BLaER1 treated with 17β-estradiol and CSF1 and Interleukin-3, amounts not matched to agents 10 nM and 100 nM (cell line): Measurements from ENCODE around the gene COL4A4.
"Not testable (repeated sequence)": the region's sequence is repeated elsewhere in the genome, so short reads cannot be mapped to it uniquely, and the experiment has no call there.

Source experiments
- H3K27ac ChIP-seq, 11 experiments: shearing (Covaris generic); formaldehyde crosslinking; 2 replicates each; pipeline ENCODE4 v1.8.1; 2022
- H3K27me3 ChIP-seq, 11 experiments: shearing (Covaris generic); formaldehyde crosslinking; 2 replicates each; pipeline ENCODE4 v1.8.1; 2022
- H3K36me3 ChIP-seq, 11 experiments: shearing (Covaris generic); formaldehyde crosslinking; 2 replicates each; pipeline ENCODE4 v1.8.1; 2022
- H3K4me1 ChIP-seq, 10 experiments: shearing (Covaris generic); formaldehyde crosslinking; 2 replicates each; pipeline ENCODE4 v1.8.1; 2022
- H3K4me2 ChIP-seq, 11 experiments: shearing (Covaris generic); formaldehyde crosslinking; 2 replicates each; pipeline ENCODE4 v1.8.1; 2022
- H3K4me3 ChIP-seq, 10 experiments: shearing (Covaris generic); formaldehyde crosslinking; 2 replicates each; pipeline ENCODE4 v1.8.1; 2022
- H3K9ac ChIP-seq, 11 experiments: shearing (Covaris generic); formaldehyde crosslinking; 2 replicates each; pipeline ENCODE4 v1.8.1; 2022
- H3K9me3 ChIP-seq, 11 experiments: shearing (Covaris generic); formaldehyde crosslinking; replicated peaks in 1 of 11; 2 replicates each; pipeline ENCODE4 v1.8.1; 2022
- H4K20me1 ChIP-seq, 11 experiments: shearing (Covaris generic); formaldehyde crosslinking; 2 replicates each; pipeline ENCODE4 v1.8.1; 2022
- Cebpa-rat ChIP-seq, 11 experiments: shearing (Covaris generic); IDR thresholded peaks; 2 replicates each; pipeline ENCODE4 v1.8.1; 2022

Gene COL4A4

GRCh38 chr2:227191367-227191766 is 27.4 kb upstream of the COL4A4 start:
- TF ChIP-seq Cebpa-rat (IDR thresholded peaks at IDR 0.05), result no peak
- Histone ChIP-seq H3K4me2 (no peak overlapping the region), H3K36me3 (no peaks in the 10 kb centered on the region), H4K20me1 (no peaks in the 10 kb centered on the region), H3K4me1 (peaks cover 29 to 37% (median 34%) of the 10 kb centered on the region in 10 experiments), H3K4me3 (no peak overlapping the region), H3K27me3 (no peaks in the 10 kb centered on the region), H3K9me3 (no peaks in the 10 kb centered on the region), H3K9ac (no peak overlapping the region), H3K27ac (no peak overlapping the region)

GRCh38 chr2:227188292-227188691 is 24.3 kb upstream of the COL4A4 start:
- H3K27me3 ChIP-seq, result no peaks in the 10 kb centered on the region
- peak overlapping the region; percentile 61 to 89 (median 70) for H3K4me2 ChIP-seq
- no peaks in the 10 kb centered on the region for H3K36me3 ChIP-seq
- TF ChIP-seq Cebpa-rat (IDR thresholded peaks at IDR 0.05), result no peak
- no peaks in the 10 kb centered on the region for H3K9me3 ChIP-seq
- H3K27ac ChIP-seq, result peak overlapping the region in 10 of 11 experiments; percentile 40 to 69 (median 62); a peak in 17 of 22 replicates
- peak overlapping the region in 4 of 10 experiments; percentile 14 to 26 (median 20); a peak in 6 of 20 replicates for H3K4me3 ChIP-seq
- H4K20me1 ChIP-seq, result no peaks in the 10 kb centered on the region
- H3K4me1 ChIP-seq, result peaks cover 30 to 50% (median 40%) of the 10 kb centered on the region in 10 experiments
- peak overlapping the region in 3 of 11 experiments; percentile 22 to 38 (median 25); a peak in 3 of 22 replicates for H3K9ac ChIP-seq

- H3K27me3 ChIP-seq, result no peaks in the 10 kb centered on the region
- H4K20me1 ChIP-seq, result no peaks in the 10 kb centered on the region
- peak overlapping the region in 9 of 11 experiments; percentile 2 to 67 (median 30); a peak in 11 of 22 replicates for H3K27ac ChIP-seq
- no peak for TF ChIP-seq Cebpa-rat (IDR thresholded peaks at IDR 0.05)
- no peaks in the 10 kb centered on the region for H3K36me3 ChIP-seq
- H3K9me3 ChIP-seq, result no peaks in the 10 kb centered on the region
- no peak overlapping the region for H3K4me3 ChIP-seq
- H3K4me2 ChIP-seq, result peak overlapping the region; percentile 61 to 89 (median 70); a peak in 21 of 22 replicates
- peaks cover 30 to 50% (median 38%) of the 10 kb centered on the region in 10 experiments for H3K4me1 ChIP-seq
- H3K9ac ChIP-seq, result no peak overlapping the region
These were observed 22.7 kb upstream of the COL4A4 start for GRCh38 chr2:227186751-227187150.

- Histone ChIP-seq H3K36me3 (no peaks in the 10 kb centered on the region), H4K20me1 (no peaks in the 10 kb centered on the region), H3K9ac (no peak overlapping the region), H3K27ac (no peak overlapping the region), H3K4me3 (no peak overlapping the region), H3K9me3 (no peaks in the 10 kb centered on the region), H3K4me2 (peak overlapping the region in 7 of 11 experiments; percentile 9 to 89 (median 66); a peak in 9 of 22 replicates), H3K4me1 (peaks cover 30 to 50% (median 38%) of the 10 kb centered on the region in 10 experiments), H3K27me3 (no peaks in the 10 kb centered on the region)
- no peak for TF ChIP-seq Cebpa-rat (IDR thresholded peaks at IDR 0.05)
These were observed 21.7 kb upstream of the COL4A4 start for GRCh38 chr2:227185615-227186232.

- no peaks in the 10 kb centered on the region for H4K20me1 ChIP-seq
- no peak for TF ChIP-seq Cebpa-rat (IDR thresholded peaks at IDR 0.05)
- H3K4me2 ChIP-seq, result no peak overlapping the region
- H3K27ac ChIP-seq, result no peak overlapping the region
- H3K36me3 ChIP-seq, result no peaks in the 10 kb centered on the region
- H3K4me3 ChIP-seq, result no peak overlapping the region
- no peaks in the 10 kb centered on the region for H3K9me3 ChIP-seq
- no peaks in the 10 kb centered on the region for H3K27me3 ChIP-seq
- H3K9ac ChIP-seq, result no peak overlapping the region
- H3K4me1 ChIP-seq, result peaks cover 26 to 38% (median 30%) of the 10 kb centered on the region in 10 experiments
These were observed 19.8 kb upstream of the COL4A4 start for GRCh38 chr2:227183657-227184367.

- Histone ChIP-seq H3K9me3 (no peaks in the 10 kb centered on the region), H3K4me2 (no peak overlapping the region), H4K20me1 (no peaks in the 10 kb centered on the region), H3K27me3 (no peaks in the 10 kb centered on the region), H3K27ac (no peak overlapping the region), H3K4me1 (peaks cover 15 to 27% (median 20%) of the 10 kb centered on the region in 10 experiments), H3K36me3 (no peaks in the 10 kb centered on the region), H3K4me3 (no peak overlapping the region), H3K9ac (no peak overlapping the region)
- TF ChIP-seq Cebpa-rat (IDR thresholded peaks at IDR 0.05), result no peak
These were observed 18.8 kb upstream of the COL4A4 start for GRCh38 chr2:227182765-227183164.

GRCh38 chr2:227180770-227181169 is 16.8 kb upstream of the COL4A4 start:
- Histone ChIP-seq H3K27me3 (no peaks in the 10 kb centered on the region), H3K36me3 (no peaks in the 10 kb centered on the region), H3K4me1 (peaks cover 0 to 7% (median 2%) of the 10 kb centered on the region in 10 experiments; a peak in 10 of 20 replicates), H4K20me1 (no peaks in the 10 kb centered on the region), H3K4me2 (no peak overlapping the region), H3K9me3 (no peaks in the 10 kb centered on the region), H3K9ac (no peak overlapping the region), H3K27ac (no peak overlapping the region), H3K4me3 (no peak overlapping the region)
- no peak for TF ChIP-seq Cebpa-rat (IDR thresholded peaks at IDR 0.05)

- Histone ChIP-seq H3K4me3 (no peak overlapping the region), H3K27me3 (no peaks in the 10 kb centered on the region), H3K9ac (no peak overlapping the region), H3K36me3 (no peaks in the 10 kb centered on the region), H3K27ac (no peak overlapping the region), H4K20me1 (no peaks in the 10 kb centered on the region), H3K9me3 (no peaks in the 10 kb centered on the region), H3K4me2 (no peak overlapping the region), H3K4me1 (peaks cover 0 to under 1% (median 0%) of the 10 kb centered on the region in 10 experiments; a peak in 1 of 20 replicates)
- no peak for TF ChIP-seq Cebpa-rat (IDR thresholded peaks at IDR 0.05)
These were observed 16.1 kb upstream of the COL4A4 start for GRCh38 chr2:227179988-227180685.

- no peak for TF ChIP-seq Cebpa-rat (IDR thresholded peaks at IDR 0.05)
- Histone ChIP-seq H3K9ac (no peak overlapping the region), H3K36me3 (no peaks in the 10 kb centered on the region), H4K20me1 (no peaks in the 10 kb centered on the region), H3K4me1 (no peaks in the 10 kb centered on the region), H3K27me3 (no peaks in the 10 kb centered on the region), H3K9me3 (no peaks in the 10 kb centered on the region), H3K4me3 (no peak overlapping the region), H3K4me2 (no peak overlapping the region), H3K27ac (no peak overlapping the region)
These were observed 13.8 kb upstream of the COL4A4 start for GRCh38 chr2:227177592-227178336.

- not testable (repeated sequence) for H3K27ac ChIP-seq, H4K20me1 ChIP-seq, H3K9me3 ChIP-seq, H3K27me3 ChIP-seq, H3K4me3 ChIP-seq, H3K4me1 ChIP-seq, H3K9ac ChIP-seq, H3K4me2 ChIP-seq, H3K36me3 ChIP-seq
These were observed 7.8 kb upstream of the COL4A4 start for GRCh38 chr2:227171779-227172178.
